ENCODE measurements around the gene IQCF2.

DNA sequence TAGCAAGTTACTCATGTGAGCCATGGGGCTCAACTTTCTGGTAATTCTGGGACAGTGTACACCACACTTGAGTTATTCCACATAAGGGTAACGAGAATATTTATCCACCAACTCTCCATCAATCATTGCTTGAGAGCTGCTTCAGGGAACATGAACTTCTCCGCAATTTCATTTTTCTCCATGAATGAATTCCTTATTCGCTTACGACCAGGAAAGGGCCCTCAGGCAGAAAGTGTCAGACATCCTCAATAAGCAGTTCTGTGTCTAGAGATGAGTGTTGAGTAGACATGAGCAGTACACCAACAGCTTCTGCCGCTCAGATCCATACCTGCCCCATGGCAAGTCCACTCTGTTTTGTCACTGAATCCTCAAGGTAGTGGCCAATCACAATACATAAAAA, 24.8 kb upstream of the IQCF2 start:
- TF ChIP-seq, protein P1, sequence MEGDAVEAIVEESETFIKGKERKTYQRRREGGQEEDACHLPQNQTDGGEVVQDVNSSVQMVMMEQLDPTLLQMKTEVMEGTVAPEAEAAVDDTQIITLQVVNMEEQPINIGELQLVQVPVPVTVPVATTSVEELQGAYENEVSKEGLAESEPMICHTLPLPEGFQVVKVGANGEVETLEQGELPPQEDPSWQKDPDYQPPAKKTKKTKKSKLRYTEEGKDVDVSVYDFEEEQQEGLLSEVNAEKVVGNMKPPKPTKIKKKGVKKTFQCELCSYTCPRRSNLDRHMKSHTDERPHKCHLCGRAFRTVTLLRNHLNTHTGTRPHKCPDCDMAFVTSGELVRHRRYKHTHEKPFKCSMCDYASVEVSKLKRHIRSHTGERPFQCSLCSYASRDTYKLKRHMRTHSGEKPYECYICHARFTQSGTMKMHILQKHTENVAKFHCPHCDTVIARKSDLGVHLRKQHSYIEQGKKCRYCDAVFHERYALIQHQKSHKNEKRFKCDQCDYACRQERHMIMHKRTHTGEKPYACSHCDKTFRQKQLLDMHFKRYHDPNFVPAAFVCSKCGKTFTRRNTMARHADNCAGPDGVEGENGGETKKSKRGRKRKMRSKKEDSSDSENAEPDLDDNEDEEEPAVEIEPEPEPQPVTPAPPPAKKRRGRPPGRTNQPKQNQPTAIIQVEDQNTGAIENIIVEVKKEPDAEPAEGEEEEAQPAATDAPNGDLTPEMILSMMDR (IDR thresholded peaks at IDR 0.05), result no peak
- no peak for TF ChIP-seq POLR2A (IDR thresholded peaks at IDR 0.05)
